Endodermal cell (in vitro differentiated cells): Measurements from ENCODE around the gene NCOA3. TPM values are rescaled to one million over a fixed set of nuclear protein-coding genes. Genes with fewer than 3 reads are reported as not detected.

Experiments
- DNase-seq: peaks from one replicate; pipeline ENCODE4 v3.0.0-alpha.2; 2017
- H3K27ac ChIP-seq: 2 replicates; pipeline ENCODE4 v1.5.1; 2013; ENCODE audit warnings: mild to moderate bottlenecking, low read depth, low read length, moderate library complexity
- H3K27me3 ChIP-seq: 2 replicates; pipeline ENCODE4 v1.6.1; 2013; ENCODE audit warnings: mild to moderate bottlenecking, low read length, moderate library complexity; ENCODE audit not compliant: insufficient read depth, control insufficient read depth, poor library complexity, severe bottlenecking
- H3K36me3 ChIP-seq: 2 replicates; pipeline ENCODE4 v1.7.0; 2013; ENCODE audit warnings: mild to moderate bottlenecking, low read length, moderate library complexity; ENCODE audit not compliant: control insufficient read depth, insufficient read depth
- H3K4me1 ChIP-seq: one replicate; pipeline ENCODE4 v1.7.0; 2013; ENCODE audit warnings: low read length; ENCODE audit not compliant: control insufficient read depth, insufficient read depth
- H3K4me3 ChIP-seq: 2 replicates; pipeline ENCODE4 v1.5.1; 2013; ENCODE audit warnings: mild to moderate bottlenecking, low read length, moderate library complexity
- H3K9ac ChIP-seq: 2 replicates; pipeline ENCODE4 v1.6.1; 2013; ENCODE audit warnings: mild to moderate bottlenecking, low read length, moderate library complexity; ENCODE audit not compliant: poor library complexity, severe bottlenecking; ENCODE audit errors: extremely low read depth
- H3K9me3 ChIP-seq: 2 replicates; pipeline ENCODE4 v1.6.1; 2013; ENCODE audit warnings: mild to moderate bottlenecking, low read length, moderate library complexity; ENCODE audit not compliant: control insufficient read depth
- H3K27ac Mint-ChIP-seq: 2 replicates; pipeline ENCODE4 v1.8.0; 2020; ENCODE audit warnings: mixed read lengths
- H3K27me3 Mint-ChIP-seq: 2 replicates; pipeline ENCODE4 v1.8.0; 2021; ENCODE audit warnings: mild to moderate bottlenecking, mixed read lengths; ENCODE audit not compliant: insufficient read depth
- H3K36me3 Mint-ChIP-seq: 2 replicates; pipeline ENCODE4 v1.8.0; 2020; ENCODE audit warnings: low read depth, mixed read lengths
- H3K4me1 Mint-ChIP-seq: 2 replicates; pipeline ENCODE4 v1.8.0; 2020; ENCODE audit warnings: mixed read lengths
- H3K4me3 Mint-ChIP-seq: 2 replicates; pipeline ENCODE4 v1.8.0; 2020; ENCODE audit warnings: mild to moderate bottlenecking, moderate library complexity, mixed read lengths
- H3K9me3 Mint-ChIP-seq: 2 replicates; pipeline ENCODE4 v1.8.0; 2020; ENCODE audit warnings: mild to moderate bottlenecking, mixed read lengths
- CTCF ChIP-seq: fragments of 200-600 bp; sonication (generic); conservative IDR thresholded peaks from 2 replicates; pipeline ENCODE4 v1.5.0; 2021; ENCODE audit warnings: antibody characterized with exemption, mild to moderate bottlenecking
- WGBS, 2 experiments: methylation state at CpG; one replicate each; pipeline versions ENCODE4 v1.1.5 to v1.1.7; 2013; ENCODE audit warnings: missing lambda C conversion rate in 2 of 2, mixed read lengths in 1 of 2; ENCODE audit not compliant: insufficient coverage in 1 of 2, insufficient read length in 1 of 2; 5-methylcytosine and 5-hydroxymethylcytosine counted together
- total RNA-seq, 2 donors: library from RNA; stranded (reverse); fragmentation: NEBNext Ultra II Directional in 1 of 2; extraction: Animal tissue kit (Norgen Biotek cat#: 25700) in 1 of 2; gene quantifications; 2 replicates in 1 of 2; 3 replicates in 1 of 2; pipeline ENCODE4 v1.2.1, GENCODE V29; 2021

The NCOA3 gene
- total RNA-seq, 2 donors from 2014 or later = 38.6 TPM

GRCh38 chr20:47675190-47676142, 173.8 kb downstream of the NCOA3 start:
- H3K9ac ChIP-seq = no peak overlapping the region
- peaks cover 69% of the 10 kb centered on the region for H3K36me3 ChIP-seq
- Mint-ChIP-seq H3K9me3 (no peaks in the 10 kb centered on the region), H3K36me3 (peaks cover 49% of the 10 kb centered on the region), H3K4me3 (no peak overlapping the region), H3K27me3 (no peaks in the 10 kb centered on the region), H3K27ac (no peak overlapping the region), H3K4me1 (no peaks in the 10 kb centered on the region)
- H3K27me3 ChIP-seq = no peaks in the 10 kb centered on the region
- H3K4me3 ChIP-seq = no peak overlapping the region
- no peak overlapping the region for H3K27ac ChIP-seq
- H3K9me3 ChIP-seq = no peaks in the 10 kb centered on the region
- no peaks in the 10 kb centered on the region for H3K4me1 ChIP-seq
- TF ChIP-seq CTCF = no peak
- peak; percentile 75 for DNase-seq
- WGBS, 2 experiments = 89 to 90% methylated on average over 12 to 16 of the region's 16 CpGs

- Histone ChIP-seq H3K9me3 (no peaks in the 10 kb centered on the region), H3K36me3 (peaks cover 71% of the 10 kb centered on the region), H3K4me3 (no peak overlapping the region), H3K9ac (no peak overlapping the region), H3K4me1 (no peaks in the 10 kb centered on the region), H3K27ac (no peak overlapping the region), H3K27me3 (no peaks in the 10 kb centered on the region)
- no peaks in the 10 kb centered on the region for H3K27me3 Mint-ChIP-seq
- no peaks in the 10 kb centered on the region for H3K4me1 Mint-ChIP-seq
- 86 to 89% methylated on average over 15 to 20 of the region's 20 CpGs for WGBS, 2 experiments
- no peak overlapping the region for H3K27ac Mint-ChIP-seq
- TF ChIP-seq CTCF = peak; percentile 67
- peaks cover 52% of the 10 kb centered on the region for H3K36me3 Mint-ChIP-seq
- no peaks in the 10 kb centered on the region for H3K9me3 Mint-ChIP-seq
- H3K4me3 Mint-ChIP-seq = no peak overlapping the region
- DNase-seq = peak; percentile 89
Measured at GRCh38 chr20:47676219-47676721, 174.6 kb downstream of the NCOA3 start.

GRCh38 chr20:47676912-47677634, 175.4 kb downstream of the NCOA3 start:
- Histone ChIP-seq H3K4me3 (no peak overlapping the region), H3K9ac (no peak overlapping the region), H3K36me3 (peaks cover 71% of the 10 kb centered on the region), H3K4me1 (no peaks in the 10 kb centered on the region), H3K27me3 (no peaks in the 10 kb centered on the region), H3K27ac (no peak overlapping the region), H3K9me3 (no peaks in the 10 kb centered on the region)
- peaks cover 53% of the 10 kb centered on the region for H3K36me3 Mint-ChIP-seq
- 92 to 96% methylated on average over 12 to 18 of the region's 18 CpGs for WGBS, 2 experiments
- H3K4me1 Mint-ChIP-seq = no peaks in the 10 kb centered on the region
- H3K4me3 Mint-ChIP-seq = no peak overlapping the region
- H3K9me3 Mint-ChIP-seq = no peaks in the 10 kb centered on the region
- H3K27me3 Mint-ChIP-seq = no peaks in the 10 kb centered on the region
- DNase-seq = no peak
- no peak for TF ChIP-seq CTCF
- H3K27ac Mint-ChIP-seq = no peak overlapping the region
